Keratinocyte (primary cell): ENCODE measurements around the gene CCSAP.
"Not testable (repeated sequence)": the region's sequence is repeated elsewhere in the genome, so short reads cannot be mapped to it uniquely, and the experiment has no call there.

ENCODE experiments used
- CTCF ChIP-seq, 3 experiments: IDR thresholded peaks in 1 of 3; conservative IDR thresholded peaks in 1 of 3; optimal IDR thresholded peaks in 1 of 3; 2 replicates in 2 of 3; 3 replicates in 1 of 3; pipeline versions ENCODE3 to v1.5.1; 2011; ENCODE audit warnings: low read length in 3 of 3, mild to moderate bottlenecking in 3 of 3, moderate library complexity in 2 of 3, control low read depth in 1 of 3, inconsistent platforms in 1 of 3; ENCODE audit not compliant: insufficient read depth in 2 of 3; ENCODE audit errors: extremely low read depth in 1 of 3
- EZH2 ChIP-seq: IDR thresholded peaks from one replicate; pipeline ENCODE4 v1.6.1; 2012; ENCODE audit warnings: inconsistent platforms, mild to moderate bottlenecking, low read length, moderate library complexity

GRCh38 chr1:229291686-229292085 is 51.2 kb downstream of the CCSAP start:
- not testable (repeated sequence) for TF ChIP-seq CTCF (optimal IDR thresholded peaks at IDR 0.05 in 1 of 3, IDR thresholded peaks at IDR 0.05 in 1 of 3, conservative IDR thresholded peaks at IDR 0.05 in 1 of 3; ENCODE audit: extremely low read depth in 1 of 3, insufficient read depth in 2 of 3, low read length in 3 of 3); EZH2
